HUES64 (cell line): ENCODE measurements around the gene MPZL1.

ENCODE experiments used
- H3K27ac ChIP-seq: 2 replicates; pipeline ENCODE4 v1.7.0; 2013; ENCODE audit warnings: low read depth, low read length, inconsistent platforms
- H3K27me3 ChIP-seq: 2 replicates; pipeline ENCODE4 v1.6.1; 2013; ENCODE audit warnings: mild to moderate bottlenecking, low read length; ENCODE audit not compliant: insufficient read depth
- H3K36me3 ChIP-seq: 2 replicates; pipeline ENCODE4 v1.6.1; 2013; ENCODE audit warnings: mild to moderate bottlenecking, low read length; ENCODE audit not compliant: insufficient read depth
- H3K4me1 ChIP-seq: 2 replicates; pipeline ENCODE4 v1.6.1; 2013; ENCODE audit warnings: mild to moderate bottlenecking, low read length, moderate library complexity; ENCODE audit not compliant: insufficient read depth
- H3K4me3 ChIP-seq: 2 replicates; pipeline ENCODE4 v1.5.1; 2013; ENCODE audit warnings: mild to moderate bottlenecking, low read length, moderate library complexity
- H3K9ac ChIP-seq: 2 replicates; pipeline ENCODE4 v1.6.1; 2013; ENCODE audit warnings: mild to moderate bottlenecking, low read depth, low read length
- H3K9me3 ChIP-seq: 2 replicates; pipeline ENCODE4 v1.6.1; 2013; ENCODE audit warnings: low read depth, low read length; ENCODE audit not compliant: insufficient read depth
- WGBS: fragments of 150-250, 120-280 bp; methylation state at CpG from one replicate; pipeline ENCODE4 v1.1.7; 2013; ENCODE audit warnings: missing lambda C conversion rate; 5-methylcytosine and 5-hydroxymethylcytosine counted together

The MPZL1 gene

GRCh38 chr1:167695756-167696561 lies 25.8 kb upstream of the MPZL1 start:
- Histone ChIP-seq H3K9me3 (no peaks in the 10 kb centered on the region), H3K27me3 (no peaks in the 10 kb centered on the region), H3K9ac (no peak overlapping the region), H3K4me1 (no peaks in the 10 kb centered on the region), H3K36me3 (no peaks in the 10 kb centered on the region), H3K27ac (no peak overlapping the region), H3K4me3 (no peak overlapping the region)
- 96% methylated on average over 6 of the region's 7 CpGs for WGBS

DNA sequence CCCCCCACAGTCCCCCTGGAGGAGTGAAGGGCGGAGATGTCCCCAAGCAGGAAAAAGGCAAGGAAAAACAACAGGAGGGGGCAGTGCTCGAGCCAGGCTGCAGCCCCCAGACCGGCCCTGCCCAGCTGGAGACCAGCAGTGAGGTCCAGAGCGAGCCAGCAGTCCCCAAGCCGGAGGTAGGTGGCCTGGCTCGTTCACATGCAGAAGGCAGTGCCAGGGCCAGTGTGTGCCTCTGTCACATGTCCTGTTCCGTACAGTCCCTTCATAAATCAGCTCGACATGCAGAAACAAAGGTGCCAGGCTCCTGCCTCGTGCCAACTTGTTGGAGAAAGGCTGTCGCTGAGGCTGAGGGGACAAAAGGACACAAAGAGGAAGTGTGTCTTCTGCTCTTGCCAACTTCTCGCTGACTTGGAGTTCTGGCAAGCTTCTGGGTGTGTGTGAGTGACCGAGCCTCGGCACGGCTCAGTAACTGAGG lies 24.1 kb upstream of the MPZL1 start:
- Histone ChIP-seq H3K36me3 (no peaks in the 10 kb centered on the region), H3K4me1 (no peaks in the 10 kb centered on the region), H3K27me3 (no peaks in the 10 kb centered on the region), H3K27ac (no peak overlapping the region), H3K4me3 (no peak overlapping the region), H3K9me3 (no peaks in the 10 kb centered on the region), H3K9ac (no peak overlapping the region)
- WGBS, result 73% methylated on average over 14 of the region's 14 CpGs

GRCh38 chr1:167698313-167698712 lies 23.5 kb upstream of the MPZL1 start:
- Histone ChIP-seq H3K4me1 (no peaks in the 10 kb centered on the region), H3K27ac (no peak overlapping the region), H3K27me3 (no peaks in the 10 kb centered on the region), H3K9me3 (no peaks in the 10 kb centered on the region), H3K36me3 (no peaks in the 10 kb centered on the region), H3K9ac (no peak overlapping the region), H3K4me3 (no peak overlapping the region)
- 89% methylated on average over 4 of the region's 4 CpGs for WGBS

- H3K9ac ChIP-seq, result no peak overlapping the region
- no peaks in the 10 kb centered on the region for H3K36me3 ChIP-seq
- H3K4me3 ChIP-seq, result no peak overlapping the region
- H3K27me3 ChIP-seq, result no peaks in the 10 kb centered on the region
- H3K27ac ChIP-seq, result no peak overlapping the region
- peaks cover 21% of the 10 kb centered on the region for H3K4me1 ChIP-seq
- H3K9me3 ChIP-seq, result no peaks in the 10 kb centered on the region
- 92% methylated on average over 1 of the region's 1 CpG for WGBS
These were observed 20.3 kb upstream of the MPZL1 start for GRCh38 chr1:167701510-167701909.

DNA sequence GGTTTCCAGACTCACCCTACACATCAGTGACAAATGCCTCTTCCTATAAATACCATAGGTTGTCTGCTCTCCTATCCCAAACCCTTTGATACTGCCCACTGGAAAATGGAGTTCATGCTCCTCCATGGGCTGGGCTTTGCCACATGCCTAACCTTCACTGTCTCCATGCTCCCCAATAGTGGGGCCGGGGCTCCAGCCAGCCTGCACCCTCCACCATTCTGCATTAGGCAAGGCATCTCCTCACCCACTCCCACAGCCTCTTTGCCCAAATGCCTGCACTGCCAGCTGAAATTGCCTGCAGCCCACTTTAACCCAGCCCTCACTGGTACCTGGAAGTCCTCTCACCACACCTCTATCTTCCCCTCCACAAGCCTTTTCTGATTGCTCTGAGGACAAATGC lies 18.2 kb upstream of the MPZL1 start:
- Histone ChIP-seq H3K36me3 (no peaks in the 10 kb centered on the region), H3K27me3 (no peaks in the 10 kb centered on the region), H3K27ac (no peak overlapping the region), H3K4me1 (peaks cover 28% of the 10 kb centered on the region), H3K9me3 (no peaks in the 10 kb centered on the region), H3K9ac (no peak overlapping the region), H3K4me3 (no peak overlapping the region)
- WGBS, result 98% methylated on average over 1 of the region's 1 CpG

GRCh38 chr1:167704715-167705114 lies 17.1 kb upstream of the MPZL1 start:
- 81% methylated on average over 2 of the region's 2 CpGs for WGBS
- Histone ChIP-seq H3K4me3 (no peak overlapping the region), H3K27ac (no peak overlapping the region), H3K9me3 (no peaks in the 10 kb centered on the region), H3K27me3 (no peaks in the 10 kb centered on the region), H3K36me3 (no peaks in the 10 kb centered on the region), H3K9ac (no peak overlapping the region), H3K4me1 (peaks cover 28% of the 10 kb centered on the region)

DNA sequence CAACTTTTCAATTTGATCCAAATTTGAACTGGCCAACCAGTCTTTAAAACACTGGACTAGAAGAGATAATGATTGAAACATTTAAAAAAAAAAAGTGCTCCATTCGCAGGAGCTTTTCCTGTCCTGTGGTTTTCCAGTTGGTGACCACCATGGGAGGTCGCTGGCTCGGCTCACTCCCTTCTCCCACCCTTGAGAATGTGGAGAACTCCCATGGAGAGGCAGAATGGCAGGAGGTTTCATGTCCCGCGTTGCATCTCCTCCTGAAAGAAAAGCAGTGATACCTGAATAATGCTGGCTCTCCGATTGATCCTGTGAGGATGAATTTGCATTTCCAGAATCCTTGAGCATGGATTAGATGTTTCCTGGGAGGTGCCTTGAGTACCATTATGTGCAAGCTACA lies 16.5 kb upstream of the MPZL1 start:
- Histone ChIP-seq H3K9me3 (no peaks in the 10 kb centered on the region), H3K27me3 (no peaks in the 10 kb centered on the region), H3K9ac (no peak overlapping the region), H3K27ac (peak overlapping the region; percentile 39), H3K36me3 (no peaks in the 10 kb centered on the region), H3K4me3 (no peak overlapping the region), H3K4me1 (peaks cover 28% of the 10 kb centered on the region)
- WGBS, result 5% methylated on average over 6 of the region's 6 CpGs

DNA sequence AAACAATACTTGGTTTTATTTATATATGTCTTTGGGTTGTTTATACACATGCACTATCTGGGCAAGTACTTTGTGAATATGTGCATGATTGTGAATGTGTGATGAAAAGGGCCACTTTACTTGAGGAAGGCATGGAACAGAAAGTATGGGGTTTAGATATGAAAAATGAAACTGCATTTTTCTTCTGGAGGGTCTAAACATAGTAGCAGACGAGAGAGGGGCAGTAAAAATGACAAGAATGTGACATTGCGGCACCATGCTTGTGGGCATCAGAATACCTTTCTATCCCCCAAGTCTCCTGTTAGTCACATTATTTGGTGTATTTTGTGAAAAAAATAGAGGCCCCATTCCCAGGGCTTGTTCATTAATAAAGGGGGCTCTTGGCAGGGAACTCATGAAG lies 15.4 kb upstream of the MPZL1 start:
- Histone ChIP-seq H3K4me1 (peaks cover 28% of the 10 kb centered on the region), H3K27me3 (no peaks in the 10 kb centered on the region), H3K27ac (0 out of 2 replicates have a peak overlapping the region, but pooled peaks have one; percentile 24), H3K9me3 (no peaks in the 10 kb centered on the region), H3K4me3 (no peak overlapping the region), H3K9ac (no peak overlapping the region), H3K36me3 (no peaks in the 10 kb centered on the region)
- 82% methylated on average over 2 of the region's 2 CpGs for WGBS

- no peaks in the 10 kb centered on the region for H3K36me3 ChIP-seq
- peaks cover 5% of the 10 kb centered on the region; the same call in 1 of the 2 replicates for H3K27me3 ChIP-seq
- H3K4me1 ChIP-seq, result peaks cover 28% of the 10 kb centered on the region
- no peak overlapping the region for H3K9ac ChIP-seq
- WGBS, result 76% methylated on average over 10 of the region's 10 CpGs
- 0 out of 2 replicates have a peak overlapping the region, but pooled peaks have one; percentile 24 for H3K27ac ChIP-seq
- no peaks in the 10 kb centered on the region for H3K9me3 ChIP-seq
- H3K4me3 ChIP-seq, result no peak overlapping the region
These were observed 14.6 kb upstream of the MPZL1 start for GRCh38 chr1:167706931-167707877.

GRCh38 chr1:167707942-167708341 lies 13.8 kb upstream of the MPZL1 start:
- 77% methylated on average over 4 of the region's 4 CpGs for WGBS
- no peak overlapping the region for H3K27ac ChIP-seq
- no peak overlapping the region for H3K9ac ChIP-seq
- no peak overlapping the region for H3K4me3 ChIP-seq
- H3K4me1 ChIP-seq, result peaks cover 28% of the 10 kb centered on the region
- no peaks in the 10 kb centered on the region for H3K9me3 ChIP-seq
- H3K27me3 ChIP-seq, result peaks cover 12% of the 10 kb centered on the region
- H3K36me3 ChIP-seq, result no peaks in the 10 kb centered on the region

DNA sequence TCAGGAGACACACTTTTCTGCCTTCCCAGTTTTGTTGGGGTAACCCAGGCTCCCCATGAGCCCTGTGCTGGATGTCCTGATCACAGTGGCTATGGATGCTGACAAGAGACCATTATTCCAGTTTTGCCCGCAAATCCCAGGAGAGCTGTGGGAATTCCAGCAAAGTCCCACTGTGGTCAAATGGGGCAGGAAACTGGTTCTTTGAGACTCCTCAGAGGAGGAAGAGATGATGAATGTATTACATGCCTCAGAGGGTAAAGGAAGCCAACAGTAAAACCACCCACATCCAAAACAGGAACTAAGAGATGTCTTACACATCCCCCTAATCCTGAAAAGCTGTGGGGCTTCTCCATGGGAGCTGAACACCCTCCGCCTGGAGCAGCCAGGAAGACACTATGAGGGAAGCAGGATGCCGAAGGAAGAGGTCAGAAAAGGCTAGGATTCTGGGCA lies 12.8 kb upstream of the MPZL1 start:
- no peak overlapping the region for H3K27ac ChIP-seq
- H3K27me3 ChIP-seq, result peaks cover 22% of the 10 kb centered on the region

More for the DNA sequence above, 12.8 kb upstream of the MPZL1 start:
- H3K9me3 ChIP-seq, result no peaks in the 10 kb centered on the region
- 83% methylated on average over 3 of the region's 3 CpGs for WGBS
- peaks cover 28% of the 10 kb centered on the region for H3K4me1 ChIP-seq
- H3K4me3 ChIP-seq, result no peak overlapping the region
- H3K36me3 ChIP-seq, result no peaks in the 10 kb centered on the region
- H3K9ac ChIP-seq, result no peak overlapping the region
